MM.1S (cell line): Measurements from ENCODE around the gene DCPS.
"Not testable (repeated sequence)": the region's sequence is repeated elsewhere in the genome, so short reads cannot be mapped to it uniquely, and the experiment has no call there.

Source experiments
- DNase-seq: peaks from one replicate; pipeline ENCODE4 v3.0.0-alpha.2; 2015
- H2AFZ ChIP-seq: fragments of 300-600 bp; sonication (generic); 2 replicates; pipeline ENCODE4 v1.6.0; 2016; ENCODE audit warnings: antibody characterized with exemption, low read length
- H3F3A ChIP-seq: fragments of 300-600 bp; sonication (generic); 2 replicates; pipeline ENCODE4 v1.6.1; 2016; ENCODE audit warnings: mild to moderate bottlenecking, antibody characterized with exemption, low read length, moderate library complexity, mixed read lengths; ENCODE audit not compliant: insufficient read depth
- H3K27ac ChIP-seq: fragments of 300-600 bp; sonication (generic); 2 replicates; pipeline ENCODE4 v1.5.1; 2016; ENCODE audit warnings: mild to moderate bottlenecking, low read length
- H3K27me3 ChIP-seq: fragments of 300-600 bp; sonication (generic); replicated peaks from 2 replicates; pipeline ENCODE4 v1.6.0; 2016; ENCODE audit warnings: low read length; ENCODE audit not compliant: insufficient read depth
- H3K36me3 ChIP-seq: fragments of 300-600 bp; sonication (generic); replicated peaks from 2 replicates; pipeline ENCODE4 v1.6.1; 2016; ENCODE audit warnings: mild to moderate bottlenecking, low read length, mixed read lengths; ENCODE audit not compliant: insufficient read depth
- H3K4me1 ChIP-seq: fragments of 300-600 bp; sonication (generic); 2 replicates; pipeline ENCODE4 v1.6.1; 2016; ENCODE audit warnings: low read length, mixed read lengths
- H3K4me2 ChIP-seq: fragments of 300-600 bp; sonication (generic); 2 replicates; pipeline ENCODE4 v1.6.0; 2016; ENCODE audit warnings: low read depth, low read length
- H3K4me3 ChIP-seq: fragments of 300-600 bp; sonication (generic); 2 replicates; pipeline ENCODE4 v1.5.1; 2016; ENCODE audit warnings: low read length, mixed read lengths
- H3K79me2 ChIP-seq: fragments of 300-600 bp; sonication (generic); 2 replicates; pipeline ENCODE4 v1.6.1; 2016; ENCODE audit warnings: mixed run types, low read length, mixed read lengths
- H3K9ac ChIP-seq: fragments of 300-600 bp; sonication (generic); 2 replicates; pipeline ENCODE4 v1.6.1; 2016; ENCODE audit warnings: low read length, mixed read lengths
- H3K9me2 ChIP-seq: fragments of 300-600 bp; sonication (generic); replicated peaks from 2 replicates; pipeline ENCODE4 v1.6.1; 2016; ENCODE audit warnings: mild to moderate bottlenecking, low read length, mixed read lengths; ENCODE audit not compliant: insufficient read depth
- H3K9me3 ChIP-seq: fragments of 300-600 bp; sonication (generic); replicated peaks from 2 replicates; pipeline ENCODE4 v1.6.1; 2016; ENCODE audit warnings: mild to moderate bottlenecking, low read length, mixed read lengths; ENCODE audit not compliant: insufficient read depth
- H4K20me1 ChIP-seq: fragments of 300-600 bp; sonication (generic); 2 replicates; pipeline ENCODE4 v1.6.1; 2016; ENCODE audit warnings: mild to moderate bottlenecking, low read length, moderate library complexity, mixed read lengths; ENCODE audit not compliant: insufficient read depth
- EZH2 ChIP-seq: fragments of 300-600 bp; sonication (generic); optimal IDR thresholded peaks from 2 replicates; pipeline ENCODE3; 2017; ENCODE audit warnings: low read depth, mild to moderate bottlenecking, antibody characterized with exemption, low read length, mixed read lengths
- EZH2phosphoT487 ChIP-seq: fragments of 300-600 bp; sonication (generic); IDR thresholded peaks from 2 replicates; pipeline ENCODE4 v1.6.1; 2018; ENCODE audit warnings: antibody characterized with exemption, low read length
- TF ChIP-seq, protein P1 (sequence below): fragments of 300-600 bp; sonication (generic); IDR thresholded peaks from 2 replicates; pipeline ENCODE4 v1.5.1; 2016; ENCODE audit warnings: antibody characterized with exemption, low read length, mixed read lengths

Gene DCPS

DNA sequence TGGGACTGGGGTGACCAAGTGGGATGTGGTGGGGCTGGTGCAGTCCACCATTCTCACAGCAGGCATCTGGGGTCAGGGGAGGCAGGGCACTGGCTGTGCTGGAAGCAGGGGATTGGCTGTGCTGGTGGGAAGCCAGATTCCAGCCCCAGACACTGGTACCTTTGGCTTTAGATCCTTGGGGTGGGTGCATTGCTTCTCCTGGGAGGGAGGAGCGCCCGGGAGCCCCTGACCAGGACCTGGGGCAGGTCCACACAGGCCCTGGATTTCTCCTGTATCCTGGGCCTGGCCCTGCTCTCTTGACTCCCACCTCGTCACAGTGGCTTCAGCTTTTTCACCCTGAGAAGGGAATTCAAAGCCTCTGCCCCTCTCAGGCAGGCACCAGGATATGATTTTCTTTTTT, 90.2 kb downstream of the DCPS start:
- Histone ChIP-seq H3K27me3 (no peaks in the 10 kb centered on the region), H3K36me3 (no peaks in the 10 kb centered on the region), H3K9me2 (no peaks in the 10 kb centered on the region), H3F3A (no peaks in the 10 kb centered on the region), H3K79me2 (no peaks in the 10 kb centered on the region), H3K4me3 (no peak overlapping the region), H3K9me3 (no peaks in the 10 kb centered on the region), H4K20me1 (no peaks in the 10 kb centered on the region), H3K4me2 (no peak overlapping the region), H2AFZ (no peak overlapping the region), H3K4me1 (no peaks in the 10 kb centered on the region), H3K9ac (no peak overlapping the region), H3K27ac (no peak overlapping the region)
- no peak for DNase-seq
- TF ChIP-seq, protein P1, sequence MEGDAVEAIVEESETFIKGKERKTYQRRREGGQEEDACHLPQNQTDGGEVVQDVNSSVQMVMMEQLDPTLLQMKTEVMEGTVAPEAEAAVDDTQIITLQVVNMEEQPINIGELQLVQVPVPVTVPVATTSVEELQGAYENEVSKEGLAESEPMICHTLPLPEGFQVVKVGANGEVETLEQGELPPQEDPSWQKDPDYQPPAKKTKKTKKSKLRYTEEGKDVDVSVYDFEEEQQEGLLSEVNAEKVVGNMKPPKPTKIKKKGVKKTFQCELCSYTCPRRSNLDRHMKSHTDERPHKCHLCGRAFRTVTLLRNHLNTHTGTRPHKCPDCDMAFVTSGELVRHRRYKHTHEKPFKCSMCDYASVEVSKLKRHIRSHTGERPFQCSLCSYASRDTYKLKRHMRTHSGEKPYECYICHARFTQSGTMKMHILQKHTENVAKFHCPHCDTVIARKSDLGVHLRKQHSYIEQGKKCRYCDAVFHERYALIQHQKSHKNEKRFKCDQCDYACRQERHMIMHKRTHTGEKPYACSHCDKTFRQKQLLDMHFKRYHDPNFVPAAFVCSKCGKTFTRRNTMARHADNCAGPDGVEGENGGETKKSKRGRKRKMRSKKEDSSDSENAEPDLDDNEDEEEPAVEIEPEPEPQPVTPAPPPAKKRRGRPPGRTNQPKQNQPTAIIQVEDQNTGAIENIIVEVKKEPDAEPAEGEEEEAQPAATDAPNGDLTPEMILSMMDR, result no peak
- TF ChIP-seq EZH2 (no peak), EZH2phosphoT487 (no peak)

DNA sequence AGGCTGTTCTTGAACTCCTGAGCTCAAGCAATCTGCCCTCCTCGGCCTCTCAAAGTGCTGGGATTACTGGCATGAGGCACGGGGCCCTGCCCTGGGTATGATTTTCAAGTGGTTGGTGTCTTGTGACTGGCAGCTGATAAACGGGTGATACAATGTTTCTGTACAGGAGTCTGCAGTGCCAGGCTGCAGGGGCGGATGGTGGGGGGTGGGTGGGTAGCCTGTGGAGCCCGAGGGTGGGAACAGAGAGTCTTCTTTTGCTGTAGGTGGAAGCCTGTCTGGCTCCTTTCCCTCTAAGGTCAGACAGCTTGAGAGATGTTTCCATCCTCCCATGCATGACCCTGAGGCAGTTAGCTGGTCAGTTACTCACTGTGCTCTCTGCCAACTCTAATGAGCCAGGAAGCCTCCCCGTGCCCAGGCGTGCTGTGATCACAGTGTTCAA, 90.8 kb downstream of the DCPS start:
- not testable (repeated sequence) for H3K9me2 ChIP-seq, H3K4me3 ChIP-seq, H3K36me3 ChIP-seq, H4K20me1 ChIP-seq, H2AFZ ChIP-seq, H3K4me2 ChIP-seq, H3K9ac ChIP-seq, H3K27me3 ChIP-seq, H3K27ac ChIP-seq, DNase-seq, H3K9me3 ChIP-seq, H3K4me1 ChIP-seq, H3K79me2 ChIP-seq, H3F3A ChIP-seq
